Measurements from ENCODE around the gene RUNX3.

GRCh38 chr1:24954631-24955030 is 24.6 kb upstream of the RUNX3 start:
- TF ChIP-seq CTCF (IDR thresholded peaks at IDR 0.05) (no peak), POLR2A (IDR thresholded peaks at IDR 0.05) (no peak)

Data from uterus (tissue), 2 donors.